Left ventricle myocardium superior (tissue), 1 donor: ENCODE results near the gene EGFL7. TPM values are rescaled to one million over a fixed set of nuclear protein-coding genes. Genes with fewer than 3 reads are reported as not detected.
A peak's percentile ranks its signal among the peaks of the same experiment; 100 is the strongest.
"Not testable (repeated sequence)": the region's sequence is repeated elsewhere in the genome, so short reads cannot be mapped to it uniquely, and the experiment has no call there.

ENCODE experiments used
- ATAC-seq: fragments of 200-7000 bp; cut with Tn5 transposase; one replicate; pipeline ENCODE4 v1.9.1; 2020; ENCODE audit warnings: mild to moderate bottlenecking, moderate library complexity
- DNase-seq: peaks from one replicate; pipeline ENCODE4 v3.0.0-alpha.2; 2020
- intact Hi-C: fragments of 100-400 bp; cut with micrococcal nuclease; formaldehyde crosslinking; loops from one replicate; pipeline ENCODE4 v1.11.0; 2022
- total RNA-seq: library from RNA; stranded (reverse); fragmentation: NEBNext Ultra II Directional; extraction: Animal tissue kit (Norgen Biotek cat#: 25700); gene quantifications from one replicate; pipeline ENCODE4 v1.2.1, GENCODE V29; 2021
- donor health status: DM: no; HTN: yes; CAD: no; lungs with severe emphysema.

The EGFL7 gene
- total RNA-seq, 1 donor from 2014 or later: 63.8 TPM

DNA sequence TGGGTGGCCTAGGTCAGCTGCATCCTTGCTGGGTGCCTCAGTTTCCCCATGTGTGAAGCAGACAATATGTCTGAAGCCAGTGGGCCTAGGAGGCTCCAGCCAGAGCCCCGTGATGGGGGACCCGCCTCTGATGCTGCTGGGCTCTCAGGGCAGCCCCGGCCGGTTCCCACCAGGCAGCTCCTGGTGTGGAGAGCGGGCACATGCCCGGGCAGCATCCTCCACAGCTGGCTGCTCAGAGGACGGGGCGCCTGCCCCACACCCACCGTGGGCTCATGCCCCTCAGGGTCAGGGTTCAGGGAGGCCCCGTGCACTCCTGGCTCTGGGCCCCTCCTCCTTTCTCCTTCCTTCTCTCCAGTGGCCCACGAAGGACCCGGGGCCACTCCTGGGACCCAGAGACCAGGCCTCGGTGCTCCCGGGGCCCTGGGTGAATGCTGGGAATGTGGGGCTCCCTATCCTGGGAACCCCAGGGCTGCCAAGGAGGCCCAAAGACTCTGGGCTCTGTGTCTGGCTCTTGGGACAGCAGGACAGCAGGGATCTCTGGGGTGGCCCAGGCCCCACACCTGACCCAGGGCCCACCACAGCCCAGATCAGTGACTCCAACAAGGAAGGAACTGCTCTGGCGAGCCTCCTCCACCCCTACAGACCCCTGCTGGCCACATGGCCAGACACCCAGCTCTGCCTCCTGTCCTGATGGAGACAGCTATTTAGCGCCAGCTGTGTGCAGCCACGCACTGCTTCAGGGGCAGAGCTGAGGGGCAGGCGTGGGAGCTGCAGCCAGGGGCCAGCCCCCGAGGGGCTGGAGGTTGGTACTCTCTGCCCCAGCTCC, 39.5 kb upstream of the EGFL7 start:
- intact Hi-C loops: no loop called here
- ATAC-seq (no peak), DNase-seq (no peak)

DNA sequence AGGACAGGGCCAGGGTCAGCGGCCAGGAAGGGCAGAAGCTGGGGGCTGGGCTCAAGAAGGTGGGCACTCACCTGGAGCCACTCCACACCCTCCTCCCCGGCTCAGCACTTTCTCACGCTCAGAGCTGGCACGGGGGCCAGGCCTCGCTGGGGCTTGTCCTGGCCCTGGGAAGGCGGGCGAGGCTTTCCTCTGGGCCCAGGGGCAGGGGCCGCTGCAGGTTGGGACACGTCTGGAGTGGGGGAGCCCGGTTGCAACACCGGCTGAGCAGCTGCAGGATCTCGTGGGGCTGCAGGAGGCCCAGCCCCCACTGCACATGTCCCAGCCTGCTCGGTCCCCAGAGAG, 38.9 kb upstream of the EGFL7 start:
- no peak for ATAC-seq
- intact Hi-C loops: loop anchor here (2.0 kb wide), 1 partner anchor 139 kb away; no protein-coding TSS in a partner anchor
- DNase-seq: peak; percentile 35

DNA sequence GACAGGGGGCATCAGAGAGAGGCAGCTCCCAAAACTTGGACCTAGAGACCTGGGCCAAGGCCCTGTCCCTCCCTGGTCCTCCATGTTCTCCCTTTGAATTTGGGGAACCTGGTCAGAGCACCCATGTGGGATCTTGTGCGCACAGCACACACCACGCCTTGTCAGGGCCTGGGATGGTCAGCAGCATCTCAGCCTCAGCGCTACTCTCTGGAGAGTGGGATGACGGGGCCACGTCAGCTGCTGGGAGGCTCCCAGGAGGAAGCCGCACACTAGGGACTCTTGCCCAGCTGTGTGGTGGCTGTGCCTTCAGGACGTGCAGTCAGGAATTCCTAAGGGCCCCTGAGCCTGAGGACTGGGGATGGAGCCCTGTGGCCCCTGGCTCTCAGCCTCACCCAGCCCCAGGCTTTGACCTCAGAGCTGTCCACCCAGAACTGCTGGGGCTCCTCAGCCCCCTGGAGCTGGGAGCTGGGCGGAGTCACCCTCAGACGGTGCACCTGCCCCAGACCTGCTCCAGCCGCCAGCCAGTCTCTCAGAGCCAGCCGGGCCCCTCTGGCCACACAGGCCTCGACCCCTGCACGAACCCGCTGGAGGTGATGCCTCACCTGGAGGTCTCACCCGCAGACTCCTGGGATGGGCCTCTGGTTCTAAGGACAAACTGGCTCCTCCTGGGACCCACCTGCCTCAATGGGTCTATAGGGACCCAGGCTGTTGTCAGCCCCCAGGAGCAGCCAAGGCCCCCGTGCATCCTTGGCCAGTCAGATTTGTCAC, 38.3 kb upstream of the EGFL7 start:
- intact Hi-C loops: loop anchor here (2.0 kb wide), 1 partner anchor 140 kb away; no protein-coding TSS in a partner anchor
- ATAC-seq: peak; percentile 7
- peak; percentile 36 for DNase-seq

DNA sequence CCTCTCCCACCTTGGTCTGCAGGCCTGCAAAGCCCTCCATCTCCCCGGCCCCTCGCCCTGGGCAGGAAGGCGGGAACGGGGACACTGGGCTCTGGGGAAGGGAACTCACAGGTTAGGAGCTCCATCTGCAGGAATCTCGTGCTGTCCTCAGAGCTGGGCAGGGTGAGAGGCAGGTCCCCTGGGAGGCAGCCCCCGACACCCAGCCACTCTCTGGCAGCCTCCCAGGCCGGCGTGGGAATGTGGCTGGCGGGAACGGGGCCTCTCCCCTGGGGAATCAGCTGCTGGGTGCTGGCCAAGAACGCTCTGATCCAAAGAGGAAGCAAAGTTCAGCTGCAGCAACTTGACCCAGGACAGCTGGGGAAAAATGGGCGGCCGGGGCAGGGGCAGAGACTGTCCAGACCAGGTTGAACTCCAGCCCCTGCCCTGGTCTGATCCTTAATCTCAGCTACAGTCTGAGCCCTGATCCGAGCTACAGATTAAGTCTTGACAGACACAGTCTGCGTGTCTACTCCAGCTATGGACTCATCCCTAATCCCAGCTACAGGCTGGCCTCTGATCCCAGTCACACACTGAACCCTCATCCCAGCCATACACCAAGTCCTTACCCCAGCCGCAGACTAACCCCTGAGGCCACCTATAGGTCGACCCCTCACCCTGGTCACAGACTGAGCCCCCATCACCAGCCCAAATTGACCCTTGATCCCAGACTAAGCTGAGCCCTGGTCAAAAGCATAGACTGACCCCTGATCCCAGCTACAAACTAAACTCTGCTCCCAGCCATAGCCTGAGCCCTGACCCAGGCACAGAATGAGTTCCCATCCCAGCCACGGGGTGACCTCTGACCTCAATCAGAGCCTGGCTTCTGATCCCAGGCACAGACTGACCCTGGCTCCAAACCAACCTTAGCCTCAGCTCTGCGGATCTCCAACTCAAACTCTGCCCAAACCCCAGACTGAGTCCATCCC, 37.3 kb upstream of the EGFL7 start:
- peak; percentile 85 for ATAC-seq
- intact Hi-C loops: loop anchor here (2.0 kb wide), 1 partner anchor 141 kb away; no protein-coding TSS in a partner anchor
- DNase-seq: peak; percentile 93

DNA sequence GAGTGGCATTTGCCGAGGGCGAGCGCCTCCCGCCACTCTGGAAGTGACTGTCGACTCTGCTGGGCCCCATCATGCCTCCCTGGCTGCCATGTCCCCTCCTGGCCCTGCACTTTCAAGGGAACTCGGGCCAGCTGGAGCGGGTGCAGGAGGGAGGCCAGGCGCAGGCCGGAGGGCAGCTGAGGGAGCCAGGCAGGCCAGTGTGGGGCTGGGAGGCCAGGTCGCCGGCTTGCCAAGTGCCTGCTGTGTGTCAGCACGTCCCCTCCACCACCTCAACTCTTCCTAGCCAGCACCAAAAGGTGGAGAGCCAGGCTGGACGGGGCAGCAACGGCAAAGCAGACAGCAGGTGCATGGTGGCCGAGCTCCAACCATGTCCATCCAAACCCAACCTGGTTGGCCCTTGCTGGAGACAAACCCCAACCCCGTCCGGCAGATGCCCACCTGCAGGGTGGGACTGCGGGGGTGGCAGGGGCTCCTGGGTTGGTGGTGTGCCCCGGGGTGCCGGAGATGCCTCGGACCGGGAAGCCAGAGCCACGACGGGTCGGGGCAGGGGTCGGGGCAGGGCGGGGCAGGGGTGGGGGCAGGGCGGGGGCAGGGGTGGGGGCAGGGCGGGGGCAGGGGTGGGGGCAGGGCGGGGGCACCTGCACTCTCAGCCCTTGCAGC, 36.5 kb upstream of the EGFL7 start:
- peak; percentile 29 for ATAC-seq
- peak; percentile 56 for DNase-seq

DNA sequence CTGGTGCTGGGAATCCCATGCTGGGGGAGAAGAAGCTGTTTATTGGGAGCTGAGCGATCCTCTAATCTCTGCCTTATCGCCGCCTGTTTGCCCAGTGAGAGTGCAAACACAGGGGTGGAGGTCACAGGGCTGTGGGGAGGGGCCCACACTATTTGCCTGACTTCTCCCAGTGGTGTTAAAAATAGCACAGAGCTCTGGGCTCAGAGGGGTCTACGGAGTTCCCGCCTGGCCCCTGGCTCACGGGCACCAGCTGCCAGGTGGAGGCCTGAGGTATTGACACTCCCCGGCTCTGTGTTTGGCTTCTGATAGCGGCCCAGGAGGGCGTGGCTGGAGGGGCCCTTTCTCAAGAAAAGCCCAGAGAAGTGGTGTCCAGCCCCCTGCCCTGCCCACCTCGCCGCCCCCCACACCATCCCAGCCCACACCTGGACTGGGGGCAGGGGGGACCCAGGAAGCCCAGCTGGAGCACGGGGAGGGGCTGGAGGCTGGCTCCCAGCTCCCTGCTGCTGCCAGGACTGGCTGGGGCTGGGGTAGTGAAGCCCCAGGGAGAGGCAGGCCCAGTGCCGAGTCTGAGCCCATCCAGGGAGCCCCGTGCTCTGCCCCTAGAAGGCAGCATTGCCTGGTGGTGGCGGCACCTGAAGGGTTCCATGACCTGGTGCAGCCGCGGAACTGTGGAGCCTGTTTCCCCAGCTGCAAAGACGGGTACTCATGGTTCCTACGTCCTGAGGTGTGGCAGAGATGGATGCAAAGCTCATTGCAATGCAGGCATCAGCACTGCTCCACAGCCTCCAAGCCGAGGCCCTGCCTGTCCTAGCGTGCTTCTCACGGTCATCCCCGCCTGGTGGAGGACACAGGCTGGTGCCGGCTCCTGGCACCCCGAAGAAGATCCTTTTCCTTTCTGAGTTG, 35.7 kb upstream of the EGFL7 start:
- intact Hi-C loops: no loop called here
- ATAC-seq: no peak
- DNase-seq: no peak

More for the DNA sequence above, 36.5 kb upstream of the EGFL7 start:
- intact Hi-C loops: no loop called here

DNA sequence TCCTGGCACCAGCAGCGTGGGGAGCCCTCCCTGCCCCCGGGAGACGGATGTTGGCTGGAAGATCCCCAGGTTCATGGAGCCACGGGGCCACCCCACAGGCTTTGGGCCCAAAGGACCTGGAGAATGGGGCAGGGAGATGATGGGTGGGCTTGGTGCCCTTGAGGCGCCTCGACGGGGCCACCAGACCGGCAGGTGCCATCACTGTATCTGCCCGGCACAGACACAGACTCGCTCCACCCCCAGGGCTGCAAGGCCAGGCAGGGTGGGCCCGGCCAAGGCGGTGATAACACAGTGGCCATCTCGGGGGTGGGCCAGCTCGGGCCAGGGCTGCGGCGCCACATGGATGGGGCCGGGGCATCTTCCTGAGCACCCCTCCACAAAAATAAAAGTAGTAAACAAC, 35.0 kb upstream of the EGFL7 start:
- intact Hi-C loops: no loop called here
- ATAC-seq (no peak), DNase-seq (no peak)

DNA sequence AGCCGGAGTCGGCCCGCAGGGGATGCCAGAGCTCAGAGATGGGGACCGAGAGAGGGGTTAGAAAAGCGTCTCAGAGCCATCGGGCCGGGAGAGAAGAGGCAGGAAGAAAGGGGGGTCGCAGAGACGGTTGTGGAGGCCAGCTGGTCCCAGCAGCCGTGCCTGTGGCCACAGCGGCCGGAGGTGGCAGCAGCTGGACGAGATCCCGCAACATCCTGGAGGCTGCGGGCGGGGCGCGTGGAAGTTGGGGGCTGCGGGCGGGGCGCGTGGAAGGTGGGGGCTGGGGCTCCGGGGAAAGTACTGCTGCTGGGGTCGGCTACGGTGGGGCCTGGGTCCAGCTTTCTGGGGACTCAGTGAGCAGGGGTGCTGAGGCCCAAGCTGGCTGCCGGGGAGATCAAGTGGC, 34.4 kb upstream of the EGFL7 start:
- ATAC-seq (no peak), DNase-seq (no peak)
- intact Hi-C loops: no loop called here

DNA sequence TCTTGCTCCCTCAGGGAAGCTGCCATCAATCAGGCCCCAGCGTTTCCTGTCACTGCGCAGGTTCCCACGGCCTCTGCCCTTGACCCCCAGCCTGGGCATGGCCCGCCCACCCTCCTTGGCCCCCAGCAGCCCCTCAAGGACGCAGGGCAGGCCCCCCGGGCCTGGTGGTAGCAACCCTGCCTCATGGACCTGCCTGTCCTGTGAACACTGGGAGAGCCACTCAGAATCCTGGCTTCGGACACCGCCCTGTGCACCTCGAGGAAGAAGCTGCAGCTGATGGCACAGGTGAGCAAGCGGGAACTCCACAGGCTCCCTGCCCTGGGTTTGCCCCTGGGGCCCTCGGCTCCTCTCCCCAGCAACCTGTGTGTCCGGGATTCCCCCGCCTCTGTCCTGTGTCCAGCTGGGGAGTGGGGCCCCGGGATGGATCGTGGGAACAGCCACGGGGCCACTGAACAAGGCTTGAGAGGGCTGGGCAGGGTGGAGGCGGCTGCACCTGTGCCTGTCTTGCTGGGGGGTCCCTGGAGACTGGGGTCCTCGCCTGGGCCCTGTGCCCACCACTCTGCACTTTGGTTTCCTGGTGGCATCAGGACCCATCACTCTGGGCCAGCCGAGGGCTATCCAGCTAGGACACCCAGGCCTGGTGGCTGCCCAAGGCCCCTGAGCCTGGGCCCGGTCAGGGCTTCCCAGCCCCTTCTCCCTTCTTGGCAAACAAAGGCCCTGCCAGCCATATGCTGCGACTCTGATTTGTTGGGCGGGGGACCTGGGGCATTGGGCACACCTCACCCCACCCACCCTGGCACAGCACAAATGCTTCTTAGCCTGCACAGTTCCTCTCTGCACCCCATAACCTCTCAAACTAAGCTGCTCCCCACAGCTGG, 33.5 kb upstream of the EGFL7 start:
- intact Hi-C loops: no loop called here
- ATAC-seq: no peak
- no peak for DNase-seq

DNA sequence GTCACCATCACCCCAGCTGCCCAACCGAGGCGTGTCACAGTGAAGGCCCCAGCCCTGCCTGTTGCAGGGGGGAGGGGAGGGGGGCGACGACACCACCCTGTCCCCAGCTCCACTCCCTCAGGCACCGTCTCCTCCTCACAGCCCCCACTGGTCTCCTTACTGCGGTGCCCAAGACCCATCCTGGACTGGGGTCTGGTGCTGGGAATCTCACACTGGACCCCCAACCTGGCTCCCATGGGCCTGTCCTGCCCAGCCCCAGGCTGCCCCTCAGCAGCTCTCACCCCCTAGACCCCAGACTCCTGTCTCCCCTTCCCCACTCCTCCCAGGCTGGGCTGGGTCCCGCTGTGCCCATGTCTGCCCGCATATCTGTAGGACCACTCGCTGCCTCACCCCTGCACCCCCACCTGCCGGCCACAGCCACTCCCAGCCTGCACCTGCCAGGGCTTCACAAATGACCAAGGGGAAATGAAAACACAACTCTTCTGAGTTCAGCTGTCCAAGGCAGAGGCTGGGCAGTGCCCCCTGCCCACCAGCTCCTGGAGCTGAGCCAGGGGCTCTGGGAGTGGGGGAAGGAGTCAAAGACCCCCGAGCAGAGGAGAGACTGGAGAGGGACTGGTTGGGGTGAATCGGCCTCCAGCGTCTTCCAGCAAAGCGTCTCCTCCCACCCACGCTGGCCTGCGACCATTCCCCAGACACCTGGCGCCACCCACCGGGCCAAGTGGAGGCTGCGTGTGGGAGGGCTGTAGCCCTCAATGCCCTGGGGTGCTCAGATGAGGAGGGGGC, 32.6 kb upstream of the EGFL7 start:
- intact Hi-C loops: no loop called here
- ATAC-seq (peak; percentile 61), DNase-seq (peak; percentile 70)

DNA sequence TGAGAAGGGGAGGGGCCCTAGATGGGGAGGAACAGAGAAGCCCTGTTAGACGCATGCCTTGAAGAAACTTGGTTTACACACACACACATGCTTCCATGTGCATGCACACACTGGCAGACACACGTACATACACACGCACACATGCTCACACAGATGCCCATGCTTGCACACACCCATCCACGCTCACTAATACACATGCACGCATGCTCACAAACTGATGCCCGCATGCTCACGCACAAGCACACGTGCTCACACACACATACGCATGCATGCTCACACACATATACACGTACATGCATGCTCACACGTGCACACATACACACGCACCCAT, 32.1 kb upstream of the EGFL7 start:
- ATAC-seq: no peak
- DNase-seq: no peak
- intact Hi-C loops: no loop called here

DNA sequence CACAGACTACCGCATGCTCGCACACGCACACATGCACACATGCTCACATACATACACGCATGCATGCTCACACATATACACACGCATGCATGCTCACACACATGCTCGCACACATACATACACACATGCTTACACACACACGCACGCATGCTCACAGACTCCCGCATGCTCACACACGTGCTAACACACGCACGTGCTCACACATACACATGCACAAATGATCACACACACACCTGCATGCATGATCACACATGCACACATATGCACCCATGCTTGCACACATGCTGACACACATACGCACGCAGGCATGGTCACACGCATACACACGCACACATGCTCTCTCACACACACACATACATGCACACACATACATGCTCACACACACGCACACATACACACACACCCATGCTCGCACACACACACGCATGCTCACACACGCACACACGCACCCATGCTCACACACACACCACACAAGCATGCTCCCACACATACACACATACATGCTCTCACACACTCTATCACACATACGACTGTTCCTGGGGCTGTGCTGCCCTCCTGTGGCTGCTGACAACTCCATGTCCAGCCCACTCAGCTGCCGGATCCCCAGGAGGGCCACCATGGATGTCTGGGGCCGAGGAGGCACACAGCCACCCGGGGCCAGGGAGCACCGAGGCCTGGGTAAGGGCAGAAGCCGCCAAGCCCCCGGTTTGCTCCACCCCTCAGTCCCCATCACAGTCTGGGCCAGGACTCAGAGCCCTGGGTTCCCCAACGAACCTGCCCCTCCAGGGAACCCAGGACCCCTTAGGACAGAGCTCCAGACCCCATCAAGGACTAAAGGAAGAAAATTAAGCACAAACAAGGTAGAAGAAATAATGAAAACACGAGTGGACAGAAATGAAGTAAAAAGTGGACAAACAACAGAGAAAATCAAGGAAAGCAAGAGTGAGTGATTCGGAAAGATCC, 31.4 kb upstream of the EGFL7 start:
- intact Hi-C loops: no loop called here
- peak; percentile 90 for DNase-seq
- ATAC-seq: peak; percentile 93

DNA sequence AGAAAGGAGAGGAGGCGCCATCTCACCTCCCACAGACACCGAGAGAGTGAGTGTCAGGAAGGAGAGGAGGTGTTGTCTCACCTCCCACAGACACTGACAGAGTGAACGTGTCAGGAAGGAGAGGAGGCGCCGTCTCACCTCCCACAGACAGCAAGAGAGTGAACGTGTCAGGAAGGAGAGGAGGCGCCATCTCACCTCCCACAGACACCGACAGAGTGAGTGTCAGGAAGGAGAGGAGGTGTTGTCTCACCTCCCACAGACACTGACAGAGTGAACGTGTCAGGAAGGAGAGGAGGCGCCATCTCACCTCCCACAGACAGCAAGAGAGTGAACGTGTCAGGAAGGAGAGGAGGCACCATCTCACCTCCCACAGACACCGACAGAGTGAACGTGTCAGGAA, 30.6 kb upstream of the EGFL7 start:
- DNase-seq, ATAC-seq, intact Hi-C loops: not testable (repeated sequence)

DNA sequence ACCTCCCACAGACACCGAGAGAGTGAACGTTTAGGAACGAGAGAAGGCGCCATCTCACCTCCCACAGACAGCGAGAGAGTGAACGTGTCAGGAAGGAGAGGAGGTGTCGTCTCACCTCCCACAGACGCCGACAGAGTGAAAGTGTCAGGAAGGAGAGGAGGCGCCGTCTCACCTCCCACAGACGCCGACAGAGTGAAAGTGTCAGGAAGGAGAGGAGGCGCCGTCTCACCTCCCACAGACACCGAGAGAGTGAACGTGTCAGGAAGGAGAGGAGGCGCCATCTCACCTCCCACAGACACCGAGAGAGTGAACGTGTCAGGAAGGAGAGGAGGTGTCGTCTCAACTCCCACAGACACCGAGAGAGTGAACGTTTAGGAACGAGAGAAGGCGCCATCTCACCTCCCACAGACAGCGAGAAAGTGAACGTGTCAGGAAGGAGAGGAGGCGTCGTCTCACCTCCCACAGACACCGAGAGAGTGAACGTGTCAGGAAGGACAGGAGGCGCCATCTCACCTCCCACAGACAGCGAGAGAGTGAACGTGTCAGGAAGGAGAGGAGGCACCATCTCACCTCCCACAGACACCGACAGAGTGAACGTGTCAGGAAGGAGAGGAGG, 30.1 kb upstream of the EGFL7 start:
- intact Hi-C loops, DNase-seq, ATAC-seq: not testable (repeated sequence)

DNA sequence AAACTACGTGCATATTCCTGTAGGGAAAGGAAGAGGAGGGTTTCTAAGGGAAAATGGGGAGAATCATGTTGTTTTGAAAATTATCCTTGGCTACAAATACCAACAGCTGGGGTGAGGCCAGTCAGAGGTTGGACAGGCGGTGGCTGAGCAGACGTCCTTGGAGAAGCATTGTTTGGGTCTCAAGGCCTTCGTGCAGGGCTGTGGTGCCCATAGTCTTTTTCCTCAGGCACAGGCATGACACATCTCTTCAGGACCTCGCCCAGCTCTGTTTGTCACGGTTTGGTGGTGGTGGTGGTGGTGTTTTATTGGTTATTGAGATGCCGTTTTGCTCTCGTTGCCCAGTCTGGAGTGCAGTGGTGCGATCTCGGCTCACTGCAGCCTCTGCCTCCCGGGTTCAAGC, 27.8 kb upstream of the EGFL7 start:
- intact Hi-C loops: no loop called here
- ATAC-seq (no peak), DNase-seq (no peak)
